K562 (cell line): ENCODE results near the gene FBLN7. TPM values are rescaled to one million over a fixed set of nuclear protein-coding genes. Genes with fewer than 3 reads are reported as not detected.
A peak's percentile ranks its signal among the peaks of the same experiment; 100 is the strongest.

Experiments
- CBFA2T3 ChIP-seq: fragments of 450-650 bp; IDR thresholded peaks from 2 replicates; pipeline ENCODE4 v1.6.1; 2017
- CBX3 ChIP-seq, 2 experiments: IDR thresholded peaks; 1 replicate in 1 of 2; 2 replicates in 1 of 2; pipeline ENCODE4 v1.6.1; 2012; ENCODE audit warnings: inconsistent platforms in 2 of 2, low read length in 2 of 2, borderline replicate concordance in 1 of 2, control low read depth in 1 of 2
- CC2D1A ChIP-seq: fragments of 450-650 bp; IDR thresholded peaks from 2 replicates; pipeline ENCODE4 v1.6.1; 2017; ENCODE audit warnings: mild to moderate bottlenecking
- DPF2 ChIP-seq: fragments of 450-650 bp; IDR thresholded peaks from 2 replicates; pipeline ENCODE4 v1.6.1; 2016
- ERF ChIP-seq: fragments of 450-650 bp; formaldehyde crosslinking; IDR thresholded peaks from 2 replicates; pipeline ENCODE4 v1.4.0; 2020; ENCODE audit warnings: mild to moderate bottlenecking, mixed read lengths
- FOXK2 ChIP-seq, 2 experiments: fragments of 450-650 bp; IDR thresholded peaks in 1 of 2; conservative IDR thresholded peaks in 1 of 2; 2 replicates each; pipeline ENCODE4 v1.6.1; 2016; ENCODE audit warnings: low read depth in 2 of 2, mild to moderate bottlenecking in 1 of 2
- HDAC3 ChIP-seq: fragments of 450-650 bp; IDR thresholded peaks from 2 replicates; pipeline ENCODE4 v1.6.1; 2018; ENCODE audit warnings: borderline replicate concordance, mild to moderate bottlenecking, moderate library complexity; ENCODE audit not compliant: partially characterized antibody
- HEY1 ChIP-seq: fragments of 250-450 bp; sonication (Bioruptor Pico); IDR thresholded peaks from 2 replicates; pipeline ENCODE4 v1.5.0; 2020; ENCODE audit warnings: mild to moderate bottlenecking, moderate library complexity, borderline replicate concordance
- PHB2 ChIP-seq: fragments of 450-650 bp; IDR thresholded peaks from 2 replicates; pipeline ENCODE4 v1.6.1; 2017; ENCODE audit warnings: low read depth
- RBBP5 ChIP-seq: fragments of 200-600 bp; sonication (generic); IDR thresholded peaks from 2 replicates; pipeline ENCODE4 v1.6.1; 2012; ENCODE audit warnings: borderline replicate concordance, mild to moderate bottlenecking, low read length, control low read depth, inconsistent platforms; ENCODE audit not compliant: insufficient read depth, poor library complexity, severe bottlenecking
- SMAD4 ChIP-seq: fragments of 250-450 bp; sonication (Bioruptor Pico); conservative IDR thresholded peaks from 2 replicates; pipeline ENCODE4 v1.8.0; 2021; ENCODE audit warnings: inconsistent platforms, mild to moderate bottlenecking, moderate library complexity
- SMARCC2 ChIP-seq: fragments of 450-650 bp; IDR thresholded peaks from 2 replicates; pipeline ENCODE4 v1.6.1; 2017; ENCODE audit warnings: antibody characterized with exemption, moderate library complexity, mild to moderate bottlenecking, low read depth
- SNIP1 ChIP-seq: fragments of 450-650 bp; IDR thresholded peaks from 2 replicates; pipeline ENCODE4 v1.7.1; 2017; ENCODE audit warnings: low read depth, mild to moderate bottlenecking
- ZBTB8A ChIP-seq: fragments of 450-650 bp; IDR thresholded peaks from 2 replicates; pipeline ENCODE4 v1.6.1; 2018; ENCODE audit warnings: mild to moderate bottlenecking, moderate library complexity; ENCODE audit not compliant: partially characterized antibody
- ZEB2 ChIP-seq: fragments of 450-650 bp; IDR thresholded peaks from 2 replicates; pipeline ENCODE4 v1.6.1; 2016
- ZKSCAN3 ChIP-seq: fragments of 250-450 bp; sonication (Bioruptor Pico); IDR thresholded peaks from 2 replicates; pipeline ENCODE4 v1.4.0; 2020
- ZNF384 ChIP-seq: IDR thresholded peaks from 2 replicates; pipeline ENCODE4 v1.6.1; 2012; ENCODE audit warnings: low read depth, low read length, improper control_type of control experiment
- ZNF408 ChIP-seq: fragments of 250-450 bp; sonication (Bioruptor Pico); IDR thresholded peaks from 2 replicates; pipeline ENCODE4 v1.4.0; 2020; ENCODE audit warnings: low read depth, mild to moderate bottlenecking, moderate library complexity
- ZZZ3 ChIP-seq: fragments of 450-650 bp; IDR thresholded peaks from 2 replicates; pipeline ENCODE4 v1.6.1; 2016; ENCODE audit warnings: antibody characterized with exemption, mild to moderate bottlenecking, moderate library complexity
- polyA plus RNA-seq, 8 experiments: library from polyadenylated mRNA; depleted of rRNA in 4 of 8; stranded (reverse) in 5 of 8; unstranded in 3 of 8; fragments of >200 nt; fragmentation: Nextera tagmentation in 2 of 8; fragmentation: Illumina TruSeq in 1 of 8; extraction: Ambion mirVana in 2 of 8; extraction: Trizol in 1 of 8; gene quantifications; 2 replicates each; pipeline versions ENCODE4 v1.2.1 to v1.2.3, GENCODE V29; 2011 to 2014; ENCODE audit warnings: inconsistent platforms in 1 of 8, missing spikeins in 1 of 8
- total RNA-seq, 7 experiments: library from RNA; depleted of rRNA in 6 of 7; stranded (reverse); fragments of >200 nt in 6 of 7; fragmentation: Illumina TruSeq in 2 of 7; extraction: Trizol in 2 of 7; gene quantifications; 2 replicates each; pipeline versions ENCODE4 v1.2.1 to v1.2.3, GENCODE V29; 2011 to 2021; ENCODE audit warnings: low replicate concordance in 1 of 7
- TF ChIP-seq, protein P1 (sequence below): fragments of 450-650 bp; IDR thresholded peaks from 2 replicates; pipeline ENCODE4 v1.7.0; 2016; ENCODE audit warnings: borderline replicate concordance
- TF ChIP-seq, protein P2 (sequence below), 2 experiments: fragments of 450-650 bp; conservative IDR thresholded peaks; 2 replicates each; pipeline ENCODE4 v1.6.1; 2017; ENCODE audit warnings: mild to moderate bottlenecking in 2 of 2, moderate library complexity in 2 of 2
- TF ChIP-seq, protein P3 (sequence below): IDR thresholded peaks from 2 replicates; pipeline ENCODE4 v1.6.1; 2011; ENCODE audit not compliant: insufficient read length; ENCODE audit errors: extremely low read depth
- TF ChIP-seq, protein P4 (sequence below), 2 experiments: fragments of 450-650 bp; IDR thresholded peaks; 2 replicates each; pipeline ENCODE4 v1.6.1; 2016

Gene FBLN7
- total and polyA plus RNA-seq, 9 of the 15 experiments (the other 6 are each of a cell fraction or from before 2014, with no cell fraction given), result 0.13 TPM; not detected in 8

DNA sequence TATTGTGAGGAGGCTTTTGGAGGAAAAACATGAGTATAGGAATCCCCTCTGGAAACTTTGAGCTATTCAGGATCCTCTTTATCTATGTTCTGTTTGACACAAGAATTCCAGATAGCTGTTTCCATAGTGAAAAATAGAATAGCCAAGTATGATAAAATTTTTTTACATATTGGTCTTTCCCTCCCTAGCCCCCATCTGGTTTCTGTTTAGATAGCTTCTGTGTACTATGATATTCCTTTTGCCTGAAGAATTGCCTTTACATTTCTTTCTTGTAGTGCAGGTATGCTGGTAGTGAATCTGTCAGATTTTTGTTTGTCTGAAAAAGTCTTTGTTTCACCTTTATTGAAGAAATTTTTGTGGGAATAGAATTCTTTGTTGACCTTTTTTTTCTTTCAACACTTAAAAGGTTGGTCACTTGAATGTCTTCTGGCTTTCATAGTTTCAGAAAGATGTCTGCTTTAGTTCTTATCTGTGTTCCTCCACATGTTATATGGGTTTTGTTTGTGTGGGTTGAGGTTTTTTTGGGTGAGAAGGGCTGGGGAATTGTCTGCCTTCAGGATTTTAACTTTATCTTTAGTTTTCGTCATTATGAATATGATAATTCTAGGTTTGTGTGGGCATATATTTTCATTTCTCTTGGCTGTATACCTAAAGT, 29.9 kb upstream of the FBLN7 start (continued):
- TF ChIP-seq SMARCC2, result peak; percentile 65; the same call in 1 of the 2 replicates
- TF ChIP-seq SNIP1, result no peak
- no peak for TF ChIP-seq ZNF408 (CRISPR knock-in tag)
- no peak for TF ChIP-seq PHB2
- TF ChIP-seq ZZZ3, result no peak
- no peak for TF ChIP-seq ZBTB8A
- peak; percentile 65 for TF ChIP-seq SMAD4 (CRISPR knock-in tag)
- no peak for TF ChIP-seq ERF (CRISPR knock-in tag)
- TF ChIP-seq, protein P1, sequence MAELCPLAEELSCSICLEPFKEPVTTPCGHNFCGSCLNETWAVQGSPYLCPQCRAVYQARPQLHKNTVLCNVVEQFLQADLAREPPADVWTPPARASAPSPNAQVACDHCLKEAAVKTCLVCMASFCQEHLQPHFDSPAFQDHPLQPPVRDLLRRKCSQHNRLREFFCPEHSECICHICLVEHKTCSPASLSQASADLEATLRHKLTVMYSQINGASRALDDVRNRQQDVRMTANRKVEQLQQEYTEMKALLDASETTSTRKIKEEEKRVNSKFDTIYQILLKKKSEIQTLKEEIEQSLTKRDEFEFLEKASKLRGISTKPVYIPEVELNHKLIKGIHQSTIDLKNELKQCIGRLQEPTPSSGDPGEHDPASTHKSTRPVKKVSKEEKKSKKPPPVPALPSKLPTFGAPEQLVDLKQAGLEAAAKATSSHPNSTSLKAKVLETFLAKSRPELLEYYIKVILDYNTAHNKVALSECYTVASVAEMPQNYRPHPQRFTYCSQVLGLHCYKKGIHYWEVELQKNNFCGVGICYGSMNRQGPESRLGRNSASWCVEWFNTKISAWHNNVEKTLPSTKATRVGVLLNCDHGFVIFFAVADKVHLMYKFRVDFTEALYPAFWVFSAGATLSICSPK, result no peak
- peak; percentile 15; the same call in 1 of the 2 replicates for TF ChIP-seq ZEB2
- peak; percentile 80 for TF ChIP-seq DPF2
- 0 out of 2 replicates have a peak, but pooled peaks have one; percentile 35 for TF ChIP-seq HEY1
- TF ChIP-seq CBFA2T3, result peak; percentile 83
- peak; percentile 22; the same call in 1 of the 2 replicates for TF ChIP-seq CC2D1A
- TF ChIP-seq CBX3 (IDR thresholded peaks at IDR 0.05; ENCODE audit: borderline replicate concordance in 1 of 2, low read length in 2 of 2), result peak in 1 of 2 experiments; percentile 18; a peak in 1 of 3 replicates
- peak; percentile 45 for TF ChIP-seq HDAC3
- TF ChIP-seq, protein P2, sequence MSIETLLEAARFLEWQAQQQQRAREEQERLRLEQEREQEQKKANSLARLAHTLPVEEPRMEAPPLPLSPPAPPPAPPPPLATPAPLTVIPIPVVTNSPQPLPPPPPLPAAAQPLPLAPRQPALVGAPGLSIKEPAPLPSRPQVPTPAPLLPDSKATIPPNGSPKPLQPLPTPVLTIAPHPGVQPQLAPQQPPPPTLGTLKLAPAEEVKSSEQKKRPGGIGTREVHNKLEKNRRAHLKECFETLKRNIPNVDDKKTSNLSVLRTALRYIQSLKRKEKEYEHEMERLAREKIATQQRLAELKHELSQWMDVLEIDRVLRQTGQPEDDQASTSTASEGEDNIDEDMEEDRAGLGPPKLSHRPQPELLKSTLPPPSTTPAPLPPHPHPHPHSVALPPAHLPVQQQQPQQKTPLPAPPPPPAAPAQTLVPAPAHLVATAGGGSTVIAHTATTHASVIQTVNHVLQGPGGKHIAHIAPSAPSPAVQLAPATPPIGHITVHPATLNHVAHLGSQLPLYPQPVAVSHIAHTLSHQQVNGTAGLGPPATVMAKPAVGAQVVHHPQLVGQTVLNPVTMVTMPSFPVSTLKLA (conservative IDR thresholded peaks at IDR 0.05), result 0 out of 4 replicates have a peak, but pooled peaks of 1 of the 2 experiments have one; percentile 18
- TF ChIP-seq FOXK2 (conservative IDR thresholded peaks at IDR 0.05 in 1 of 2, IDR thresholded peaks at IDR 0.05 in 1 of 2; ENCODE audit: low read depth in 2 of 2), result peak in 1 of 2 experiments; percentile 58; a peak in 3 of 4 replicates
- no peak for TF ChIP-seq ZKSCAN3 (CRISPR knock-in tag)
- TF ChIP-seq, protein P3, sequence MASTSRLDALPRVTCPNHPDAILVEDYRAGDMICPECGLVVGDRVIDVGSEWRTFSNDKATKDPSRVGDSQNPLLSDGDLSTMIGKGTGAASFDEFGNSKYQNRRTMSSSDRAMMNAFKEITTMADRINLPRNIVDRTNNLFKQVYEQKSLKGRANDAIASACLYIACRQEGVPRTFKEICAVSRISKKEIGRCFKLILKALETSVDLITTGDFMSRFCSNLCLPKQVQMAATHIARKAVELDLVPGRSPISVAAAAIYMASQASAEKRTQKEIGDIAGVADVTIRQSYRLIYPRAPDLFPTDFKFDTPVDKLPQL, result no peak
- TF ChIP-seq, protein P4, sequence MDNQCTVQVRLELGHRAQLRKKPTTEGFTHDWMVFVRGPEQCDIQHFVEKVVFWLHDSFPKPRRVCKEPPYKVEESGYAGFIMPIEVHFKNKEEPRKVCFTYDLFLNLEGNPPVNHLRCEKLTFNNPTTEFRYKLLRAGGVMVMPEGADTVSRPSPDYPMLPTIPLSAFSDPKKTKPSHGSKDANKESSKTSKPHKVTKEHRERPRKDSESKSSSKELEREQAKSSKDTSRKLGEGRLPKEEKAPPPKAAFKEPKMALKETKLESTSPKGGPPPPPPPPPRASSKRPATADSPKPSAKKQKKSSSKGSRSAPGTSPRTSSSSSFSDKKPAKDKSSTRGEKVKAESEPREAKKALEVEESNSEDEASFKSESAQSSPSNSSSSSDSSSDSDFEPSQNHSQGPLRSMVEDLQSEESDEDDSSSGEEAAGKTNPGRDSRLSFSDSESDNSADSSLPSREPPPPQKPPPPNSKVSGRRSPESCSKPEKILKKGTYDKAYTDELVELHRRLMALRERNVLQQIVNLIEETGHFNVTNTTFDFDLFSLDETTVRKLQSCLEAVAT (IDR thresholded peaks at IDR 0.05), result peak in 1 of 2 experiments; percentile 65; a peak in 2 of 4 replicates
- peak; percentile 55 for TF ChIP-seq RBBP5
- peak; percentile 39 for TF ChIP-seq ZNF384
